ENCODE results near the gene ACVR1.

DNA sequence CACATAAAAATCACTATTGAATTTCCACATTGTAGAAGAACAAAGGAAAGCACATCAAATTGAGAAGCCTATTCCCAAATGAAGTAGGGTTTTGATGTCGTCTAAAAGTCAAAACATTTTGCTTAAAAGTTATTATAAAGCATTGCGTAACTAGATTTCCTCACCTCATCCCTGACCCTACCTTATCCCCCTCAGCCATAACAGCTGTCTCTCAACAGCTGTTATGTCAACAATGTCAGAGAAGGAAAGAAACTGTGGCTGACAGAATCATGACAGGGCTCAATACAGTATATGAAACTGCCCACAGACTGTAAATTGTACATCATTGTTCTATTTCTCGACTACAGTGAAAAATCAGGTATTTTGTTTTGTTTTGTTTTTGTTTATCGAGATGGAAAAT, 184.4 kb downstream of the ACVR1 start:
- TF ChIP-seq, protein P1, sequence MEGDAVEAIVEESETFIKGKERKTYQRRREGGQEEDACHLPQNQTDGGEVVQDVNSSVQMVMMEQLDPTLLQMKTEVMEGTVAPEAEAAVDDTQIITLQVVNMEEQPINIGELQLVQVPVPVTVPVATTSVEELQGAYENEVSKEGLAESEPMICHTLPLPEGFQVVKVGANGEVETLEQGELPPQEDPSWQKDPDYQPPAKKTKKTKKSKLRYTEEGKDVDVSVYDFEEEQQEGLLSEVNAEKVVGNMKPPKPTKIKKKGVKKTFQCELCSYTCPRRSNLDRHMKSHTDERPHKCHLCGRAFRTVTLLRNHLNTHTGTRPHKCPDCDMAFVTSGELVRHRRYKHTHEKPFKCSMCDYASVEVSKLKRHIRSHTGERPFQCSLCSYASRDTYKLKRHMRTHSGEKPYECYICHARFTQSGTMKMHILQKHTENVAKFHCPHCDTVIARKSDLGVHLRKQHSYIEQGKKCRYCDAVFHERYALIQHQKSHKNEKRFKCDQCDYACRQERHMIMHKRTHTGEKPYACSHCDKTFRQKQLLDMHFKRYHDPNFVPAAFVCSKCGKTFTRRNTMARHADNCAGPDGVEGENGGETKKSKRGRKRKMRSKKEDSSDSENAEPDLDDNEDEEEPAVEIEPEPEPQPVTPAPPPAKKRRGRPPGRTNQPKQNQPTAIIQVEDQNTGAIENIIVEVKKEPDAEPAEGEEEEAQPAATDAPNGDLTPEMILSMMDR (IDR thresholded peaks at IDR 0.05; ENCODE audit: borderline replicate concordance, extremely low read depth, low read length, poor library complexity, severe bottlenecking) = no peak
- TF ChIP-seq EZH2 (IDR thresholded peaks at IDR 0.05; ENCODE audit: borderline replicate concordance, low read depth, low read length, severe bottlenecking) = no peak
